ENCODE data around the gene RPS6KB2.

The RPS6KB2 gene

GRCh38 chr11:67411785-67412152 is 16.5 kb upstream of the RPS6KB2 start:
- no peak for DNase-seq (ENCODE audit: low read depth)
- H3K4me3 ChIP-seq (ENCODE audit: low read depth, low read length): no peak overlapping the region
- TF ChIP-seq MAX (IDR thresholded peaks at IDR 0.05; ENCODE audit: low read depth, low read length) (no peak), MYC (IDR thresholded peaks at IDR 0.05; ENCODE audit: low read depth, low read length) (no peak), CTCF (IDR thresholded peaks at IDR 0.05; ENCODE audit: low read depth, low read length) (no peak), POLR2A (IDR thresholded peaks at IDR 0.05; ENCODE audit: extremely low read depth, insufficient read length) (no peak)

GRCh38 chr11:67412495-67413179 is 15.7 kb upstream of the RPS6KB2 start:
- TF ChIP-seq MYC (IDR thresholded peaks at IDR 0.05; ENCODE audit: low read depth, low read length) (no peak), MAX (IDR thresholded peaks at IDR 0.05; ENCODE audit: low read depth, low read length) (no peak), CTCF (IDR thresholded peaks at IDR 0.05; ENCODE audit: low read depth, low read length) (no peak), POLR2A (IDR thresholded peaks at IDR 0.05; ENCODE audit: extremely low read depth, insufficient read length) (no peak)
- no peak for DNase-seq (ENCODE audit: low read depth)
- no peak overlapping the region for H3K4me3 ChIP-seq (ENCODE audit: low read depth, low read length)

- no peak overlapping the region for H3K4me3 ChIP-seq (ENCODE audit: low read depth, low read length)
- DNase-seq (ENCODE audit: low read depth): peak; percentile 45
- TF ChIP-seq MAX (IDR thresholded peaks at IDR 0.05; ENCODE audit: low read depth, low read length): no peak
- TF ChIP-seq POLR2A (IDR thresholded peaks at IDR 0.05; ENCODE audit: extremely low read depth, insufficient read length): no peak
- TF ChIP-seq CTCF (IDR thresholded peaks at IDR 0.05; ENCODE audit: low read depth, low read length): no peak
- no peak for TF ChIP-seq MYC (IDR thresholded peaks at IDR 0.05; ENCODE audit: low read depth, low read length)
These were observed 14.9 kb upstream of the RPS6KB2 start for GRCh38 chr11:67413266-67413849.

- no peak for DNase-seq (ENCODE audit: low read depth)
- no peak within 1 kb of the TSS for H3K4me3 ChIP-seq (ENCODE audit: low read depth, low read length)
- no peak for TF ChIP-seq MAX (IDR thresholded peaks at IDR 0.05; ENCODE audit: low read depth, low read length)
- TF ChIP-seq POLR2A (IDR thresholded peaks at IDR 0.05; ENCODE audit: extremely low read depth, insufficient read length): no peak
- no peak for TF ChIP-seq MYC (IDR thresholded peaks at IDR 0.05; ENCODE audit: low read depth, low read length)
- TF ChIP-seq CTCF (IDR thresholded peaks at IDR 0.05; ENCODE audit: low read depth, low read length): no peak
These were observed 12.6 kb upstream of the RPS6KB2 start, which contains the start of gene CARNS1 for GRCh38 chr11:67415501-67416304. Gene CARNS1 (plus strand): TSS chr11:67415678. CDS start chr11:67416200, 522 bp downstream.

- no peak overlapping the region for H3K4me3 ChIP-seq (ENCODE audit: low read depth, low read length)
- peak; percentile 93 for DNase-seq (ENCODE audit: low read depth)
These were observed 11.6 kb upstream of the RPS6KB2 start for GRCh38 chr11:67416416-67417335.

More at GRCh38 chr11:67416416-67417335, 11.6 kb upstream of the RPS6KB2 start:
- TF ChIP-seq MYC (IDR thresholded peaks at IDR 0.05; ENCODE audit: low read depth, low read length) (peak; percentile 80; the same call in 1 of the 2 replicates), POLR2A (IDR thresholded peaks at IDR 0.05; ENCODE audit: extremely low read depth, insufficient read length) (peak; percentile 29), MAX (IDR thresholded peaks at IDR 0.05; ENCODE audit: low read depth, low read length) (peak; percentile 73; the same call in 1 of the 2 replicates), CTCF (IDR thresholded peaks at IDR 0.05; ENCODE audit: low read depth, low read length) (no peak)

All from NB4 (cell line).